GM12873 (cell line): ENCODE results near the gene TBXAS1.

Experiments
- TF ChIP-seq, protein P1 (sequence below): IDR thresholded peaks from 2 replicates; pipeline ENCODE4 v1.5.1; 2012; ENCODE audit warnings: low read depth, mild to moderate bottlenecking, moderate library complexity, low read length, control low read depth; ENCODE audit not compliant: insufficient read depth; ENCODE audit errors: missing control alignments

TBXAS1 gene

DNA sequence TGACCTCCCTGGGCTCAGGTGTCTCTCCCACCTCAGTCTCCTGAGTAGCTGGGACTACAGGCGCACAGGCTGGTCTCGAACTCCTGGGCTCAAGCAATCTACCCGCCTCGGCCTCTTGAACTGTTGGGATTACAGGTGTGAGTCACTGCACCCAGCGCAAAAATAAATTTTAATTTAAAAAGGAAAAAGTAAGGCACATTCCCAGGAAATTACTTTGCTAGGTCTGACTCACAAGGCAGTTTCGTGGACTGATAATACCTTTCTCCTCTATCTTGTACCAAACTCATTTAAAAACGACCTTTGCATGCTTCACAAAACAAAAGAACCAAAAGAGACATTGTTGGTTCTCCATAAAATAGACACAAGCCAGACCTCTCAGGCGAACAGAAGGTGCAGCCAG lies 204.0 kb downstream of the TBXAS1 start:
- TF ChIP-seq, protein P1, sequence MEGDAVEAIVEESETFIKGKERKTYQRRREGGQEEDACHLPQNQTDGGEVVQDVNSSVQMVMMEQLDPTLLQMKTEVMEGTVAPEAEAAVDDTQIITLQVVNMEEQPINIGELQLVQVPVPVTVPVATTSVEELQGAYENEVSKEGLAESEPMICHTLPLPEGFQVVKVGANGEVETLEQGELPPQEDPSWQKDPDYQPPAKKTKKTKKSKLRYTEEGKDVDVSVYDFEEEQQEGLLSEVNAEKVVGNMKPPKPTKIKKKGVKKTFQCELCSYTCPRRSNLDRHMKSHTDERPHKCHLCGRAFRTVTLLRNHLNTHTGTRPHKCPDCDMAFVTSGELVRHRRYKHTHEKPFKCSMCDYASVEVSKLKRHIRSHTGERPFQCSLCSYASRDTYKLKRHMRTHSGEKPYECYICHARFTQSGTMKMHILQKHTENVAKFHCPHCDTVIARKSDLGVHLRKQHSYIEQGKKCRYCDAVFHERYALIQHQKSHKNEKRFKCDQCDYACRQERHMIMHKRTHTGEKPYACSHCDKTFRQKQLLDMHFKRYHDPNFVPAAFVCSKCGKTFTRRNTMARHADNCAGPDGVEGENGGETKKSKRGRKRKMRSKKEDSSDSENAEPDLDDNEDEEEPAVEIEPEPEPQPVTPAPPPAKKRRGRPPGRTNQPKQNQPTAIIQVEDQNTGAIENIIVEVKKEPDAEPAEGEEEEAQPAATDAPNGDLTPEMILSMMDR: no peak

DNA sequence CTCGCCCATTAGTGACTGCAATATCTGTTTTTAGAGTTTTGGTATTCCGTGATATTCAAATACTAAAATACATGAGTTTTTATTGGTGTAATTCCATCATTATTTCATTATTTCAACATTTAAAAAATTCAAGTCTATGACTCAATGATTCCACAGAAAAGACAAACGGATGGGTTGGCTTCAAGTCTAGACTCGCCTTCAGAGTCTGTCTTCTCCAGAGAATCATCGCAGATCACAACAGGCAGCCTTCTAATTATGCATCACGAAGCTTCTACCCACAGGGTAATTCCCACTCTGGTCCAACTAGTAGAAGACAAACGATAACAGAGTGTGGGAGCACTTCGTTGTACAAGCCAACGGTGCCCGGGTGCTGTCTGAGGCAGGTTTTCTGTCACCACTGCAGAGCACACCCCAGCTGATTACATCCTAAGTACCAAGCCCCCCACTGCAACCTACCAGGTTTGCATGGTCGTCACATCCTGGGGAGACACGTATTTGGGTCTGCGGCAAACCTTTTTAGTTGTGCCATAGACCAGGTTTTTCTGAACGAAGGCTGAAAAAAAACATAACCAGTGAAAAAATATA lies 204.8 kb downstream of the TBXAS1 start:
- TF ChIP-seq, protein P1: no peak

DNA sequence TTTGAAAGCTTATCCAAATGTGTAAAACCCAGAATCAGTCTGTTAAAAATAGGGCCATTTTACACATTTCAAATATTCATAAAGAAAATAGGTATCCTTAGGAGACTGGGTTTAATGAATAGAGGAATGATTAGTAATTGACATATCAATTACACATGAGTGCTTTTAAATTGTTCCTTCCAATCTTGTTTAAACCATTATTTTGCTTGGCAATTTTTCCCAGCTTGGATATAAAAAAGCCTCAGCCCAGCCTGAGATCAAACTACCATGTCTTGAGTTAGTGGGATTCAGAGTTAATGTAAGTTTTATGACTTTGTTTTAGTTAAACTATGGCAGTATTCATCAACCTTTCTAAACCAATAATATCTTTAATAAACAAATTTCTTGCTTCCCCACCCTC lies 205.4 kb downstream of the TBXAS1 start:
- TF ChIP-seq, protein P1: no peak

DNA sequence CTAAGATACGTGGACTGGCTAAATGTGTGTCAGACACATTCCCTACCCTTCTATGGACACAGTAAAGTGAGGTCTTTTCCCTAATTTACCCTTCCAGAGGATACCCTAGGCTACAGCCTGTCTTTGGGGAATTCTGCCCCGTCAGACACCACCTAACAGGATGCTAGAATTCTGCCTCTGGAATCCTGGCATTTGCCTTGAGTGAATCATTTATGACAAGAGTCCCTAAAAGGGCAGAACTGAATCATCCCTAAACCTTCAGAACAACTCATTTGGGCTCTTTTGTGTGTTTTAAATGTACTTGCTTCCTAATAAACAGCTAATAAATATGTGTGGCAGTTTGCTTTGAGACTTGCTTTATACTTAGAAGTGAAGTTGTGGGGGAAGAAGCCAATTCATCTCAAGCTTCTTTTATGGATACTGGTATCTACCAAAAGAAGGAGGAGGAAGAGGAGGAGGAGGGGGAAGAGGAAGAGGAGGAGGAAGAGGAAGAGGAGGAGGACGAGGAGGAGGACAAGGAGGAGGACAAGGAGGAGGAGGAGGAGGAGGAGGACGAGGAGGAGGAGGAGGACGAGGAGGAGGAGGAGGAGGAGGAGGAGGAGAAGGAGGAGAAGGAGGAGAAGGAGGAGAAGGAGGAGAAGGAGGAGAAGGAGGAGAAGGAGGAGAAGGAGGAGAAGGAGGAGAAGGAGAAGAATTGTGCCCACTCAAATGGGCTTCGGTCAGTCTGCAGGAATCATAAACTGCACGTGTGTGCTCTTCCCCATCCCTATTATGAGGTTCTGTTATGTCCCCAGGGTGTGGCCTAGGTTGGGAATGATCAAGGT lies 206.5 kb downstream of the TBXAS1 start:
- TF ChIP-seq, protein P1: no peak

DNA sequence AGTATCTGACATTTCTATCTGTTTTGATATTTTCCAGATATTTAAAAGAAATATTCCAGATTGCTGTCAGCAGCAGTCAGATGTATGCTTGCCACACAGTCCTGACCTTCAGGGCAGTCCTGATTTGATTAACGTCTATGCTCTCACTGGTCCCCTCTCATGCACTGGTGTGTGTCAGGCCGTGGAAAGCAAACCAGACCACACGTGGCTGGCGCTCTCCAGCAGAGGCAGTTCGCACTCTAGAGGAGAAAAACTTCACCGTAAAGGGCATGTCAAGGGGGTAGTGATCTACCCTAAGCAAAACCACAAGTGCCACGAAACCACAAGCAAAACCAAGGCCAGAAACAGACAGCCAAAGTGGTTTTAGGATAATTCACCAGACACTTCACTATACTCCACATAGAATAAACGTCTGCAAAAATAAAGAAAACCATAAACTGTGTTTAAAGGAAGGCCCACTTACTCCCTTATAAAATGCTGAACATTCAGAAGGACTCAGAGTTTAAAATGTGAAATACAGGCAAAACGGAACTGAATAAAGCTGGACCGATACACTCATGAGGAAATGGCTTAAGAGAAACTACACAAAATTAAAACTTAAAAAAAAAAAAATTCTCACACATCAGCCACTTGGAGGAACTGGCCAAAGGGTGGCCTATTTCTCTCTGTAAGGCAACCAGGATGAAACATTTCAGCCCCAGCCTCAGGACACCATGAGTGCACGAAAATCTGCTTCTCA lies 207.3 kb downstream of the TBXAS1 start:
- TF ChIP-seq, protein P1: no peak

DNA sequence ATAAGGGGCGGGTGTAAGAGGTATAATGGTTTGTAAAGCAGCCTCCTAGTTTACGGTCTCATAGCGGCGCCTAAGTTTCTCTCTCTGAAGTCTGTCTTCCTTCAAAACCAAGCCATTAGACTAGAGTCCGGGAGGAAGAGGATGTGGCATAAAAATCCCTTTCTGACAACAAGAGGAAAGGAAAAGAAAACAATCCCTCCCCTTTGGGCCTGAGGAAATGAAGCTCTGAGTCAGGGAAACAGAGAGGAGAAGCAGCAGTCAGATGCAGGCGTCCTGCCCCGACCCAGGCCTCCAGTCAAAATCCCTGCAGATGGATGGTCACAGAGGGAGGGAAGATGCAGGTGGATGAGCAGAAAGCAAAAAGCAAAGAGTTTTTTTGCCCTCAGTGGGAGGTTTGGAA lies 210.0 kb downstream of the TBXAS1 start:
- TF ChIP-seq, protein P1: no peak

DNA sequence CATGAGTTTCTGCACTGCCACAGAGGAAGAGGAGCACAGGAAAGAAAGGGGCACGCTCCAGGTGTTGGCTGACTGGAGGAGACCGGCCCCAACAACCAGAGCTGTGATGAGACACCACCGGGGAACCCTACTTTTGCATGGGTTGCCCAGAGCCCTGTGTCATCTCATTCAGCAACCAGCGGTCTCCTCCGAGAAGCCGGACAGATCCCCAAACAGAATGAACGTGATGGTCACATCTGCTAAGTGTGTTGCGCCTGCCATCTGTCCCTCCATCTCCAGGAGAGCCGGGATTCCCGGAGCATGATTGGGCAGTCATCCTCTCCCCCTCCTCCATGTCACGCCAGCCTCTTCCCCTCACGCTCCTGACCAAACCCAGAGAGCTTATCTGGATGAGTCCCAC lies 210.8 kb downstream of the TBXAS1 start:
- TF ChIP-seq, protein P1: no peak
